ENCODE measurements around the gene TCOF1. TPM values are rescaled to one million over a fixed set of nuclear protein-coding genes. Genes with fewer than 3 reads are reported as not detected.

The TCOF1 gene
- total RNA-seq, 1 donor from 2014 or later = 8.4 TPM

DNA sequence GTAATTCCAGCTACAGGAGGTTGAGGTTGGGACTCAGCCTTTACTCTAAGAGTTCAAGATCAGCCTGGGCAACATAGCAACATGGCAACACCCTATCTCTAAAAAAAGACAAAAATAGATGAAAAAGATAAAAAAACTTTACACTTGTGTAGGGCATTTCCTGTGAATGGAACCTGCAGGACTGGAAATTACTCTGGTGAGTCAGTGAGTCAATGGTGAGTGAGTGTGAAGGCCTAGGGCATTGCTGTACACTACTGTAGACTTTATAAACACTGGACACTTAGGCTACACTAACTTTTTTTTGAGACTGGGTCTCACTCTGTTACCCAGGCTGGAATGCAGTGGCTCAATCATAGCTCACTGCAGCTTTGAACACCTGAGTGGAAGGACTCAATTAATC lies 35.3 kb upstream of the TCOF1 start:
- no peak for DNase-seq (ENCODE audit: low spot score)

- no peak for DNase-seq (ENCODE audit: low spot score)
Measured at GRCh38 chr5:150323092-150323491, 34.4 kb upstream of the TCOF1 start.

- DNase-seq (ENCODE audit: low spot score) = no peak
Measured at GRCh38 chr5:150323819-150324218, 33.7 kb upstream of the TCOF1 start.

- no peak for DNase-seq (ENCODE audit: low spot score)
Measured at GRCh38 chr5:150325426-150325825, 32.1 kb upstream of the TCOF1 start.

GRCh38 chr5:150326707-150327106 lies 30.8 kb upstream of the TCOF1 start:
- no peak for DNase-seq (ENCODE audit: low spot score)

- DNase-seq (ENCODE audit: low spot score) = peak; percentile 62
Measured at GRCh38 chr5:150327139-150327538, 30.4 kb upstream of the TCOF1 start.

DNA sequence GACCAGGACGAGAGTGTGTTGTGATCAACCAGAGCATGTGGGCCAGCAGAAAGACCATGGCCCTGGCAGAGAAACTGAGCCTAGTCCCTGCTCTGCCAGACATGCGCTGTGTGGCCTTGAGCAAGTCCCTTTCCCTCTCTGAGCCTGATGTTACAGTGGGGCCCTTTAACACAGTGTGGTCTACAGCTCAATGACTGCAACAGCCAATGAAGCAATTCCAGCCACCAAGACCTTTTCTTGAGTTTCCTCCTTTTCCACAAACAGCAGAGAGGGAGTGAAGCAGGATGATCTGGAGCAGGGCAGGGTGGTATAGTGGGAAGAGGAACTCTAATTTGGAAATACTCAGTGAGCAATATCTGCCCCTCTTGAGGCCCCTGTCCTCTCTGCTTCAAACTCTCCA lies 29.0 kb upstream of the TCOF1 start:
- DNase-seq (ENCODE audit: low spot score) = no peak

DNA sequence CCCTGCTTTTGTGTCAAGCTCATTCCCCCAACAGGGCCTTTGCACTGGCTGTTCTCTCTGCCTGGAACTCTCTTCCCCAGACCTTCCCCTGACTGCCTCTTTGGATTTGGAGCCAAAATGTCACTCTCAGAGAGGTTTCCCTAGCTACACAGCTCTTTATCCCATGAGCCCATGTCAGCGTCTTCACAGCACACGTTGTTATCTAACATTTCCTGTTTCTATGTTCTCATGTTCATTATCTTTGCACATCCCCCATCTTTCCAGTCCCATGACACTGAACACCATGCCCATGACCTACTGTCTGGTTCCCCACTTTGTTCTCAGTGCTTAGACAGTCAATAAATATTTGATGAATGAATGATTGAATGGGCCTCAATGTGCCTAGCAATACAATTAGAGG lies 28.5 kb upstream of the TCOF1 start:
- DNase-seq (ENCODE audit: low spot score) = no peak

DNA sequence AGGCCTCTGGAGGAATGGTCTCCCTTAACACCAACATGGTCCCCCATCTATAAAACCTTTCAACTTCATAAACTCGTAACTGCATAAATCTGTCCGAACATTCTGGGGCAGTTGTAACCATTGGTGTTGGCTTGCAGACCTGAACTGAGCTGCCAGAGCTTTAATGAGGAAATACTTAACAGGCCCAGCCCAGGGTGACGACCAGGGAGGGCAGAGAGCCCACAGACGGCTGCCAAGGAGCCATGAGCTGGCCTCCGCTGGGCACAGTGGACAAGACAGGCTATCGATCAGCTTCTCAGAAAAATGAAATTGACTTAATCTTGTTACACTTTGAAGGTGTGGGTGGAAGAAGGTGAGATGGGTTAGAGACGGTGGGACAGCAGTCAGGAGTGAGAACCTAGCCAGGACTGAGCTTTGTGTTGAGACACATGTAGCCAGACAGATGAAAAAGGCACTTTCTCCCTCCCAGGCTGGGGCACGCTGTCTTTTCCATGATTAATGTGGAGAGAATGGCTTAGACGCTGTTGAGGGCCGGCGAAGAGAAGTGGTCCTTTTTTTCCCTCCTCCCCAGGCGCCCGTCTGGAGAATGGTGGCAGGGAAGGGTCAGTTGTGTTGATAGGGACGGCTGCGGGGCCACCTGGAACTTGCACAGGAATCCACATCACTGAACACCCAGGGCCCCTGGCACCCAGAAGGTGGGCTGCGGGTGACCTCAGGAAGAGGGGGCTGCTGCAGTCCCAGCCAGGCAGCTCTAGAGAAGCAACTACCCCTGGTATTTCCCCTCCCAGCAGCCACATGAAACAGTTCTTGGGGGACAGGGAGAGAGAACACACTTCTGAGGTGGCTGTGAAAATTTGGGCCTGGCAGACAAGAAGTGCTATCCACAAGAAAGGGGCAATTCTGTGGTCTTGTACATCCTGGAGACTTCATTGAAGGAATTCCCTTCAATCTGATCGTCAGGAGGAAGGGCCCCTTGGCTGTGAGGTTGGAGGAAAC lies 27.3 kb upstream of the TCOF1 start:
- DNase-seq (ENCODE audit: low spot score) = no peak

GRCh38 chr5:150333400-150333799 lies 24.1 kb upstream of the TCOF1 start:
- no peak for DNase-seq (ENCODE audit: low spot score)

GRCh38 chr5:150335778-150336177 lies 21.7 kb upstream of the TCOF1 start:
- no peak for DNase-seq (ENCODE audit: low spot score)

GRCh38 chr5:150338546-150338945 lies 19.0 kb upstream of the TCOF1 start:
- no peak for DNase-seq (ENCODE audit: low spot score)

DNA sequence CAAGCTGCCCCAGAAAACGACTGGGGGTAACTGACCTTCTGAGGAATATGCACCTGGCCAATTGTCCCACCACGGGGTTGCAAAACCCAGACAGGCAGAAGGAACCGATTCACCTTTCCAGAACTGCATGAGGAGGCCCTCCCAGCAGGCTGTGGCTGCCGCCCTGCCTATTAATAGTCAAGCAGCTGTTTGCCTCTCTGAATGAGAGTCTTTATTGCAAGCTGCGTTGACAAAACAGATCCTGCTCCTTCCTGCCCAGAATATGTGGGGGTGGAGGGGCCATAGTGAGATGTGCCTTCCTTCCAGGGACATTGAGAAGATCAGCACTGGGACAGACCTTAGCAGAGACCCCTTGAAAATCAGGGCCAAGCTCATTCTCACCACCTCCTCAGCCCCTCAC lies 18.3 kb upstream of the TCOF1 start:
- no peak for DNase-seq (ENCODE audit: low spot score)

GRCh38 chr5:150339841-150340240 lies 17.7 kb upstream of the TCOF1 start:
- no peak for DNase-seq (ENCODE audit: low spot score)

- no peak for DNase-seq (ENCODE audit: low spot score)
Measured at GRCh38 chr5:150340614-150341255, 16.8 kb upstream of the TCOF1 start.

DNA sequence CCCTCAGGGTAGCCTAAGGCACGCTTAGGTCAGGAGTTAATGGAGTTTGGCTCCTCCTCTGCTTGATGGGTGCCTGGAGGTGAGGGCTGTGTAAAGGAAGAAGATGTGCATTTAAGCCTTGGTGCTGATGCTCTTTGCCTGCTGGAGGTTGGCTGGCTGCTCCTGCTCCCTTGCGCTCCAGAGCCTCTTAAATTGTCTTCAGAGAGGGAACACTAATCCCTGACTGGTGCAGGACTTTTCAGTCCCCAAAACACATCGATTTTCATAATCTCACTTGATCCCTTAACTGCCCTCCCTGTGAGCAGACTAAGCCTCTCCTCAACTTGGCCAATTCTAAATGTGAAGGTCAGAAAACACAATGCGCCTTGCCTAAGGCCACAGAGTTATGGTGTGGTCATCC lies 16.2 kb upstream of the TCOF1 start:
- DNase-seq (ENCODE audit: low spot score) = no peak

GRCh38 chr5:150341989-150342388 lies 15.5 kb upstream of the TCOF1 start:
- no peak for DNase-seq (ENCODE audit: low spot score)

DNA sequence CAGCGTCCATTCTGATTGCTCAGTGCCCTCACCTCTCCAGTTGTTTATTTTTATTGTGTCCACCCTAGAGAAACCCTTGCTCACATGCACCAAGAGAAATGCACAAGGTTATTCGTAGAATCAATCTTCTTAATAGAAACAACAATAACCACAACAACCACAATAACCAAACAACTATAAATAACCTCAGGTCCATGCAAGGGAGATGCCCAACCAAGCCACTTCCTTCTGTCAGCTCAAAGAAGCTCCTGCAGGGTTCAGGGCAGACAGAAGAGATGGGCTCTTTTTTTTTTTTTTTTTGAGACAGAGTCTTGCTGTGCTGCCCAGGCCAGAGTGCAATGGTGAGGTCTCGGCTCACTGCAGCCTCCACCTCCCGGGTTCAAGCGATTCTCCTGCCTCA lies 14.9 kb upstream of the TCOF1 start:
- DNase-seq (ENCODE audit: low spot score) = no peak

DNA sequence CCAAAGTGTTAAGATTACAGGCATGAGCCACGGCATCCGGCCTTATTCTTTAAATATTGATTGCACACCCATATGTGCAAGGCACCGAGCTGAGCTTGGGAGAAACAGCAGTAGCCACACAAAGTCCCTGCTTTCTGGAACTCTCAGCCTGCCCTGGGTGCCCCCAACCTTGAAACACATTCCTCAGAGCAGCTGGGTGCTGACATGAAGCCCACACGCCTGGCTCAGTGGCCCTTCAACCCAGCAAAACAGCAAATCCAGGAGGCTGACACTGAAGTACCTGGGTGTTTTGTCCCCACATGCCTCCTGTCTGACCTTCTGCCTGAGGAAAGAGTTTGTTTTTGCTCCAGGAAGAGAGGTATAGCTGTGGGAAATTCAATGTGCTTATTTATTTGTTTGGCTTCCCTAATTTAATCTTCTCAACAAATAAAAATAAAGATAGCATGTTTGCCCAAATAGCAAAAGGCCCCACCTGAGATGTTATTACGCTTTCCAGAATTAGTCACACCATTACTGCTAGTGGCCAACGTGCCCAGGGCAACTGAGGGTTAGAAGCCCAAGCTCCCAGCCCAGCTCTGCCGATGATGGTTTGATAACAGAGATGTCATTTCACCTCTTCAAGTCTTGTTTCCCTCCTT lies 13.4 kb upstream of the TCOF1 start:
- DNase-seq (ENCODE audit: low spot score) = no peak

GRCh38 chr5:150345716-150346115 lies 11.8 kb upstream of the TCOF1 start:
- DNase-seq (ENCODE audit: low spot score) = no peak

- no peak for DNase-seq (ENCODE audit: low spot score)
Measured at GRCh38 chr5:150346592-150346991, 10.9 kb upstream of the TCOF1 start.

DNA sequence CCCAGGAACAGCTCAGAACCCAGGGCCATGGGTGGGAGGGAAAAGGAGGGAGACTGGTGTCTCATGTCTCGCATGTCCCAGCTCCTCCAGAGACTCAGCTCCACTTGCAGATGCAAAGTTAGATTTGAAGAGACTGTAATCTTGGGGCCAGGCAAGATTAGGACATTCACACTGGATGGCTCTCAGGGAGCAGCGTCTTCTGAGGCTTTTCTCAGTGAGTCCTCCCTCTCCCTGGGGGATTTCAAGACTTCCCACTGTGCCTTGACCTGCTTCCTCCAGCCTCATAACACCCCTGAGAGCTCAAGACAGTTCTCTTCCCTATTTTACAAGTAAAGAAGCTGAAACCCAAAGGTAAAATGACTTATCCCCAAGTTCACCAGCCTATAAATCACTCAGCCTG lies 10.5 kb upstream of the TCOF1 start:
- DNase-seq (ENCODE audit: low spot score) = no peak

DNA sequence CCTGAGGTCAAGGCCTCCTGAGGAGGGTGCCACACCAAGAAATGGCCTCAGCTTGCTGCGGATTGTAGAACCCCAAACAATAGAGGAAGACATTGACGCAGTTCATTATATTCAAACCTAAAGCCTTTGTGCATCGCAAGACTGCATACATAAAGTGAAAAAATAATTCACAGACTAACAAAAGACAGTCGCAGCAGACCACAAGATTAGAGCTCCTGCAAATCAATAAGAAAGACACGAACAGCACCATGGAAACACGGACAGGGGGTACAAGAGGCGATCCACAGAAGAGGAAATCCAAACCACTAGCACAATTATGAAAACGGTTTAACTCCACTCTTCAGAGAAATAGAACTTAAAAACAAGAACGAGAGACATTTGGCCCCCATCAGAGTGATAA lies 10.0 kb upstream of the TCOF1 start:
- DNase-seq (ENCODE audit: low spot score) = no peak
